Astrocyte of the cerebellum (primary cell): ENCODE measurements around the gene ZNF24.

Experiments used
- DNase-seq: peaks from one replicate; pipeline ENCODE4 v3.0.0-alpha.2; 2011; ENCODE audit warnings: low read depth
- H3K4me3 ChIP-seq: 2 replicates; pipeline ENCODE4 v1.5.1; 2011; ENCODE audit warnings: mild to moderate bottlenecking, low read depth, low read length, moderate library complexity
- CTCF ChIP-seq: IDR thresholded peaks from 2 replicates; pipeline ENCODE4 v1.5.1; 2012; ENCODE audit warnings: low read length, low read depth, moderate library complexity, mild to moderate bottlenecking; ENCODE audit errors: missing control alignments
- in situ Hi-C: cut with HindIII; loops from 2 replicates; pipeline ENCODE4 v1.10.0; 2017; ENCODE audit warnings: low sequenced_read_pairs

Gene ZNF24

GRCh38 chr18:35376393-35376741 lies 32.1 kb upstream of the ZNF24 start:
- in situ Hi-C loops, result no loop called here
- no peak for TF ChIP-seq CTCF
- DNase-seq, result no peak
- H3K4me3 ChIP-seq, result peak overlapping the region; percentile 67

DNA sequence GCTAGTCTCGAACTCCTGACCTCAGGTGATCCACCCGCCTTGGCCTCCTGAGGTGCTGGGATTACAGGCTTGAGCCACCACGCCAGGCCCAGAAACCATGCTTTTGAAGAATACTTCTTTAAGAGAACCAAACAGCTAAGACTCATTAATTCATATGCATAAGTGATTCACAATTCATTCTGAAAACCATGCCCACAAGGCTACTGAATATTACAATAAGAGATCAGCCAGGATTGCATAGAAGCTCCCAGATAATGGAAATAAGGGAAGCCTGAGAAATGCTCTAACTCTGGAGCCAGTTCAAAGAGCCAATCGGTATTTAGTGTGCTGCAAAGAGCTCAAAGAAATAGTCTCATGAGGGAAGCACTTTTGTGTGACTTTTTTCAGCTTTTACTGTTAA lies 30.5 kb upstream of the ZNF24 start:
- in situ Hi-C loops, result no loop called here

GRCh38 chr18:35371412-35372195 lies 27.4 kb upstream of the ZNF24 start:
- in situ Hi-C loops, result no loop called here
- DNase-seq, result no peak
- no peak for TF ChIP-seq CTCF
- no peak overlapping the region for H3K4me3 ChIP-seq

More for the DNA sequence above, 30.5 kb upstream of the ZNF24 start:
- no peak overlapping the region for H3K4me3 ChIP-seq
- TF ChIP-seq CTCF, result no peak
- no peak for DNase-seq

DNA sequence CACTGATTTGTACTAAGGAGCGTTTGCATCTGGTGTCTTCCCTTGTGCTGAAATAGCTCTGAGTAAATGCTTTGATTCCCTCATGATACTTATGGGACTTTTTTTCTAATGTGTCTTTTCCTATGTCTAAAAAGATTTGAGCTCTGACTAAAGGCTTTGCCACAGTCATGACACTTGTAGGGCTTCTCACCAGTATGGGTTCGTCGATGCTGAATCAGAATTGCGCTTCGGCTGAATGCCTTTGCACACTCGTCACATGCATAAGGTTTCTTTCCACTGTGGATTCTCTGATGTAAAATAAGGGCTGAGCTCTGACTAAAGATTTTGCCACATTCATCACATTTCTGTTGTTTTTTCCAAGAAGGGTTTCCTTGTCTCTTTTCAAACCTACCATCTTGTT lies 24.9 kb upstream of the ZNF24 start:
- no peak for TF ChIP-seq CTCF
- in situ Hi-C loops, result no loop called here
- no peak for DNase-seq
- H3K4me3 ChIP-seq, result no peak overlapping the region

DNA sequence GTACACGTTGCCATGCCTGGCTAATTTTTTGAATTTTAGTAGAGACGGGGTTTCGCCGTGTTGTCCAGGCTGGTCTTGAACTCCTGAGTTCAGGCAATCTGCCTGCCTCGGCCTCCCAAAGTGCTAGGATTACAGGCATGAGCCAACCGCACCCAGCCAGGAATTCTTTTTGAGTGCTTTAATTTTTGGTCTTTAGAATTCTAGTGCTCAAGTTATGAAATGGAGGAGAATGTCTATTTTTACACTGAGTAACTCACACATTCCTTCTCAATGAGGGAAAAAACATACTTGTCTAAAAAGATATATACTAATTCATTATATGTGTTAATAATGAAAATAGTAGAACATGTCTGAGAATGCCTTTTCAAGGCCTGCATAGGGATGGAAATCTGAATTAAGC lies 24.4 kb upstream of the ZNF24 start:
- in situ Hi-C loops, result no loop called here

DNA sequence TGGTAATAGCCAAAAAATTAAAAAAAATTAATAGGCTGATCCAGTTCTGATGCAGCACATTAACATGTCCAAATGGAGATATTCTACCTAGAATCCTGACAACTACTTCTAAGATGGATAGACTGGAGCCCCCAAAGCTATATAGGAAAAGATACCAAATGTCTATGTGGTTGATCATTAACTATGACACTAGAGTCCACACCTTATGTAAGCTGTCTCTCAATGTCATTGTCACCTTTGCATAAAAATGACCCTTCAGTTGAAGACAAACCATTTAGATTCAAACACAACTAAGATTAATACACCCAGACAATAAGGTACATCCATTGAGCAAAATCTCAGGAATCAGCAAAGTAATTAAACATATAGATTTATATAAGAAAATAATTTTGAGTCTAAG lies 18.3 kb upstream of the ZNF24 start:
- no peak overlapping the region for H3K4me3 ChIP-seq
- no peak for DNase-seq
- in situ Hi-C loops, result no loop called here
- TF ChIP-seq CTCF, result no peak

More for the DNA sequence above, 24.4 kb upstream of the ZNF24 start:
- H3K4me3 ChIP-seq, result no peak overlapping the region
- no peak for DNase-seq
- TF ChIP-seq CTCF, result no peak
